ENCODE results near the gene ENAH.

DNA sequence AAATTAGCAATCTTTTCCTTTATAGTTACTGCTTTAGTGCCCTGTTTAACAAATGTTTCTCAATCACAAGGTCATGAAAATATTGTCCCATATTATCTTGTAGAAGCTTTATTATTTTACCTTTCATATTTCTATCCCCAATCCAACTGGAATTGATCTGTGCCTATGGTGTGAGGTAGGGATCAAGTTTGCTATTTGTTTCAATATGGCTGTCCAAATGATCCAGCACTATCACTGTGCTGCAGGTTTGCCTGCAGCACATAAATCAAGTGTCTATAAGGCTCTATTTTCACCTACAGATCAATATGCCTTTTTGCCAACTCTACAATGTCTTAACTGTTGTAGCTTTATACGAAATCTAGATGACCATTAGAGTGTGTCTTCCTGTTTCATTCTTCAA is 96.2 kb downstream of the ENAH start:
- TF ChIP-seq, protein P1, sequence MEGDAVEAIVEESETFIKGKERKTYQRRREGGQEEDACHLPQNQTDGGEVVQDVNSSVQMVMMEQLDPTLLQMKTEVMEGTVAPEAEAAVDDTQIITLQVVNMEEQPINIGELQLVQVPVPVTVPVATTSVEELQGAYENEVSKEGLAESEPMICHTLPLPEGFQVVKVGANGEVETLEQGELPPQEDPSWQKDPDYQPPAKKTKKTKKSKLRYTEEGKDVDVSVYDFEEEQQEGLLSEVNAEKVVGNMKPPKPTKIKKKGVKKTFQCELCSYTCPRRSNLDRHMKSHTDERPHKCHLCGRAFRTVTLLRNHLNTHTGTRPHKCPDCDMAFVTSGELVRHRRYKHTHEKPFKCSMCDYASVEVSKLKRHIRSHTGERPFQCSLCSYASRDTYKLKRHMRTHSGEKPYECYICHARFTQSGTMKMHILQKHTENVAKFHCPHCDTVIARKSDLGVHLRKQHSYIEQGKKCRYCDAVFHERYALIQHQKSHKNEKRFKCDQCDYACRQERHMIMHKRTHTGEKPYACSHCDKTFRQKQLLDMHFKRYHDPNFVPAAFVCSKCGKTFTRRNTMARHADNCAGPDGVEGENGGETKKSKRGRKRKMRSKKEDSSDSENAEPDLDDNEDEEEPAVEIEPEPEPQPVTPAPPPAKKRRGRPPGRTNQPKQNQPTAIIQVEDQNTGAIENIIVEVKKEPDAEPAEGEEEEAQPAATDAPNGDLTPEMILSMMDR (IDR thresholded peaks at IDR 0.05), result no peak
- no peak for TF ChIP-seq POLR2A (IDR thresholded peaks at IDR 0.05; ENCODE audit: low read depth)
- no peak for TF ChIP-seq POLR2AphosphoS5 (IDR thresholded peaks at IDR 0.05)
- no peak for TF ChIP-seq EP300 (IDR thresholded peaks at IDR 0.05)
